Measurements from ENCODE around the gene TOX2. TPM values are rescaled to one million over a fixed set of nuclear protein-coding genes. Genes with fewer than 3 reads are reported as not detected.

TOX2 gene
- total RNA-seq, 4 donors from 2014 or later = 3.4 to 7.7 (median 5.2) TPM

- WGBS, 2 donors = 52 to 70% methylated on average over 5 to 19 of the region's 76 CpGs
- H3K9me3 ChIP-seq = no peaks in the 10 kb centered on the region
- TF ChIP-seq CTCF (IDR thresholded peaks at IDR 0.05) (no peak), POLR2A (IDR thresholded peaks at IDR 0.05) (no peak)
- H3K36me3 ChIP-seq = no peaks in the 10 kb centered on the region
- no peak overlapping the region for H3K27ac ChIP-seq
- H3K27me3 ChIP-seq = no peaks in the 10 kb centered on the region
- intact Hi-C loops (cut with DNase I) = loop anchor here (5.0 to 10.0 kb wide), 2 partner anchors 76 to 199 kb away; partner anchors contain the start of gene FITM2
- no peaks in the 10 kb centered on the region for H3K4me1 ChIP-seq
- no peak overlapping the region for H3K4me3 ChIP-seq (replicated peaks in 1 of 3)
- DNase-seq = no peak
These were observed 201.4 kb downstream of the TOX2 start for GRCh38 chr20:44115762-44116644.

GRCh38 chr20:44117296-44118184, 202.9 kb downstream of the TOX2 start:
- H3K4me3 ChIP-seq (replicated peaks in 1 of 3) = no peak overlapping the region
- H3K27ac ChIP-seq = no peak overlapping the region
- 89% methylated on average over 8 of the region's 8 CpGs for WGBS, 2 donors
- H3K9me3 ChIP-seq = no peaks in the 10 kb centered on the region
- DNase-seq = no peak
- TF ChIP-seq POLR2A (IDR thresholded peaks at IDR 0.05) (no peak), CTCF (IDR thresholded peaks at IDR 0.05) (no peak)
- no peaks in the 10 kb centered on the region for H3K27me3 ChIP-seq
- H3K36me3 ChIP-seq = no peaks in the 10 kb centered on the region
- intact Hi-C loops (cut with DNase I) = loop anchor here (5.0 to 10.0 kb wide), 2 partner anchors 75 to 197 kb away; partner anchors contain the start of gene FITM2
- no peaks in the 10 kb centered on the region for H3K4me1 ChIP-seq

DNA sequence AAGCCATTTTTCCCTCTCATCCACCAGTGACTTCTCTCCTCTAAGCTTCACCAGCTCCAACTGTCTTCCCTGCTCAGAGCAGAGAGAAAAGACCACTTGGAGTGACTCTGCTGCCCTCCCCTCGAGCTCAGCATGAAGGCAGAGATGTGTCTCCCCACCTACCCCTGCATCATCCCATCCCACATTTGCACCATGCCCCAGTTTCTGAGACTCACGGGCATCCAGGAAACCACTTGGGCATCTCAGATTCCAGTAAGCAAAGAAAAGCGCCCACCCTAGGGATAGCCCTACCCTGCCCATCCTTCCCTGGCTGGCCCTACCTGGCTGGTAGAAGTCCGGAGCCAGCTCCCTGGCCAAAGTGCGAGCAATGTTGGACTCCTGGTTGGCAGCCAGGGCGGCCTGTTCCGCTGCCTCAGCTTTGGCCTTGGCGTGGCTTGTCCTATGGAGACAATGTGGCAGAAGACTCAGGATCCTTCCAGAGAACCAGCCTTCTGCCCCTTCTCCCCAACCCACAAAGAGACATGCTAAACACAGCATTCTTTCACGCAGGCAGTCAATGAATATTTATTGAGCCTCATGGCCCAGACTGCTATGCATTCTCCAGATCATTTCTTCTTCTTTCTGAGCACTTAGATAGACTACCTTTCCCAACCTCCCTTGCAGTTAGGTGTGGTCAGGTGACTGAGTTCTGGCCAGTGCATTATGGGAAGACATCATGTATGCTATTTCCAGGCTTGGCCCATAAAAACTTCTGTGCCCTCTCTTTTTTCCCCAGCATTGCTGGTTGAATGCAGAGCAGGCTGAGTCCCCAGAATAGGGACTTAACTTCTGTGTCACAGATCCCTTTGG, 203.8 kb downstream of the TOX2 start:
- H3K9me3 ChIP-seq = no peaks in the 10 kb centered on the region
- 87 to 91% methylated on average over 9 of the region's 9 CpGs for WGBS, 2 donors
- no peaks in the 10 kb centered on the region for H3K4me1 ChIP-seq
- TF ChIP-seq CTCF (IDR thresholded peaks at IDR 0.05) (no peak), POLR2A (IDR thresholded peaks at IDR 0.05) (no peak)
- no peak for DNase-seq
- no peak overlapping the region for H3K27ac ChIP-seq
- no peaks in the 10 kb centered on the region for H3K27me3 ChIP-seq
- H3K4me3 ChIP-seq (replicated peaks in 1 of 3) = no peak overlapping the region
- intact Hi-C loops (cut with DNase I) = loop anchor here (5.0 to 10.0 kb wide), 2 partner anchors 74 to 196 kb away; partner anchors contain the start of gene FITM2
- H3K36me3 ChIP-seq = no peaks in the 10 kb centered on the region

Small RNA genes within 50 kb of the gene (small RNA-seq; reads per million reads assigned to genes)
- gene RN7SL443P = not detected

Other genes with a start within 250 kb of the TOX2 start
- under 1 TPM in 3 of 4 donors, not detected in 1; 0.22 to 0.54 (median 0.46) TPM for gene MYBL2, start 247.7 kb upstream of the TOX2 start, total RNA-seq
- not detected for gene GTSF1L, start 187.8 kb upstream of the TOX2 start, total RNA-seq

All from thyroid gland (tissue), 4 donors.